ENCODE results near the gene IQCM.

- TF ChIP-seq CTCF (optimal IDR thresholded peaks at IDR 0.05 in 1 of 3, IDR thresholded peaks at IDR 0.05 in 1 of 3, conservative IDR thresholded peaks at IDR 0.05 in 1 of 3; ENCODE audit: extremely low read depth in 1 of 3, insufficient read depth in 2 of 3, low read length in 3 of 3) (no peak), EZH2 (IDR thresholded peaks at IDR 0.05; ENCODE audit: low read length) (no peak)
These were observed 74.3 kb downstream of the IQCM start for GRCh38 chr4:149741186-149741831.
